ENCODE measurements around the gene SRSF9. TPM values are rescaled to one million over a fixed set of nuclear protein-coding genes. Genes with fewer than 3 reads are reported as not detected.

The SRSF9 gene
- total and polyA plus RNA-seq, 2 donors (not counting 1 experiment from before 2014, with no cell fraction given): 96.3 to 157 TPM

GRCh38 chr12:120508537-120508936, 39.0 kb upstream of the SRSF9 start:
- H3K4me2 ChIP-seq (replicated peaks; ENCODE audit: low read depth, low read length, poor library complexity, severe bottlenecking): no peak overlapping the region
- CTCF ChIA-PET: interaction anchor here (0.9 kb wide), 1 partner anchor 191 kb away, joined by 4 read pairs; no protein-coding TSS in a partner anchor
- Mint-ChIP-seq H3K27me3 (no peaks in the 10 kb centered on the region), H3K4me1 (no peaks in the 10 kb centered on the region), H3K9me3 (ENCODE audit: insufficient read depth) (no peaks in the 10 kb centered on the region), H3K27ac (no peak overlapping the region), H3K4me3 (no peak overlapping the region)
- no peaks in the 10 kb centered on the region for H3K9me3 ChIP-seq (ENCODE audit: control extremely low read depth in 1 of 3, control insufficient read depth in 2 of 3, insufficient read depth in 1 of 3, low read length in 2 of 3)
- no peaks in the 10 kb centered on the region for H3K27me3 ChIP-seq (replicated peaks in 1 of 4; ENCODE audit: control extremely low read depth in 1 of 4, control insufficient read depth in 3 of 4, insufficient read depth in 4 of 4, low read length in 3 of 4)
- no peak overlapping the region for H2AFZ ChIP-seq (ENCODE audit: insufficient read depth, low read depth, low read length, poor library complexity, severe bottlenecking)
- DNase-seq (no peak), ATAC-seq (ENCODE audit: low read depth) (no peak)
- intact Hi-C loops (cut with micrococcal nuclease): no loop called here
- H3K27ac ChIP-seq (ENCODE audit: low read length in 2 of 2): no peak overlapping the region
- H3K79me2 ChIP-seq (ENCODE audit: control insufficient read depth, insufficient read depth, low read length): peaks cover 5% of the 10 kb centered on the region
- H3K36me3 ChIP-seq (replicated peaks in 1 of 2; ENCODE audit: control extremely low read depth in 1 of 2, control insufficient read depth in 1 of 2, extremely low read depth in 1 of 2, insufficient read depth in 2 of 2, low read length in 1 of 2): peaks cover 3 to 48% of the 10 kb centered on the region in 2 experiments
- no peak for TF ChIP-seq EZH2 (IDR thresholded peaks at IDR 0.05; ENCODE audit: borderline replicate concordance, insufficient read depth, low read depth, low read length, poor library complexity, severe bottlenecking)
- TF ChIP-seq, protein P1, sequence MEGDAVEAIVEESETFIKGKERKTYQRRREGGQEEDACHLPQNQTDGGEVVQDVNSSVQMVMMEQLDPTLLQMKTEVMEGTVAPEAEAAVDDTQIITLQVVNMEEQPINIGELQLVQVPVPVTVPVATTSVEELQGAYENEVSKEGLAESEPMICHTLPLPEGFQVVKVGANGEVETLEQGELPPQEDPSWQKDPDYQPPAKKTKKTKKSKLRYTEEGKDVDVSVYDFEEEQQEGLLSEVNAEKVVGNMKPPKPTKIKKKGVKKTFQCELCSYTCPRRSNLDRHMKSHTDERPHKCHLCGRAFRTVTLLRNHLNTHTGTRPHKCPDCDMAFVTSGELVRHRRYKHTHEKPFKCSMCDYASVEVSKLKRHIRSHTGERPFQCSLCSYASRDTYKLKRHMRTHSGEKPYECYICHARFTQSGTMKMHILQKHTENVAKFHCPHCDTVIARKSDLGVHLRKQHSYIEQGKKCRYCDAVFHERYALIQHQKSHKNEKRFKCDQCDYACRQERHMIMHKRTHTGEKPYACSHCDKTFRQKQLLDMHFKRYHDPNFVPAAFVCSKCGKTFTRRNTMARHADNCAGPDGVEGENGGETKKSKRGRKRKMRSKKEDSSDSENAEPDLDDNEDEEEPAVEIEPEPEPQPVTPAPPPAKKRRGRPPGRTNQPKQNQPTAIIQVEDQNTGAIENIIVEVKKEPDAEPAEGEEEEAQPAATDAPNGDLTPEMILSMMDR (IDR thresholded peaks at IDR 0.05): no peak
- H3K9ac ChIP-seq (ENCODE audit: low read length): no peak overlapping the region
- no peaks in the 10 kb centered on the region for H4K20me1 ChIP-seq (ENCODE audit: control insufficient read depth, insufficient read depth, low read length, poor library complexity, severe bottlenecking)
- H3K4me1 ChIP-seq (ENCODE audit: control insufficient read depth in 2 of 2, insufficient read depth in 2 of 2, low read length in 2 of 2): no peaks in the 10 kb centered on the region
- 93% methylated on average over 6 of the region's 8 CpGs for WGBS (ENCODE audit: insufficient coverage)
- POLR2A ChIA-PET: interaction anchor here (0.6 kb wide), 1 partner anchor 19 kb away, joined by 9 read pairs; no protein-coding TSS in a partner anchor
- no peak overlapping the region for H3K4me3 ChIP-seq (ENCODE audit: control extremely low read depth in 1 of 5, extremely low read depth in 1 of 5, insufficient read depth in 1 of 5, low read depth in 2 of 5, low read length in 4 of 5)

DNA sequence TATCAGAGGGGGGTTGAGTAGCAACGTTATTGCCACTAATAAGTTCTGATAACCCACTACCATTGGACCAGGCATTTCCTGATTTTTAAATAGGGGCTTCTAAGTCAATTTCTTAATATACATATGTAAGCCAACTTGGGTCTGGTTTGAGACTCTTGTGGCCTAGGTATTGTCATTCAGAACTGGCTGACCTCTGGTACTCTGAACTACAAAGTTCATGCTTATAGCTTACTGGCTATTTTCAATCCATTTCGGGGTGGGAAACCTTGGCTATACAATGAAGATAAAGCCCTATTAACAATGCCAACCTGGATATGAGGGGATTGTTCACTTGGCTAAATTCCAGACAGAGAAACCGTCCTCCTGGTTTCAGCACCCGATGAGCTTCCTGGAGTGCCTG, 35.0 kb upstream of the SRSF9 start:
- Histone ChIP-seq H3K36me3 (replicated peaks in 1 of 2; ENCODE audit: control extremely low read depth in 1 of 2, control insufficient read depth in 1 of 2, extremely low read depth in 1 of 2, insufficient read depth in 2 of 2, low read length in 1 of 2) (peaks cover 1 to 37% of the 10 kb centered on the region in 2 experiments), H3K9ac (ENCODE audit: low read length) (no peak overlapping the region), H3K4me2 (replicated peaks; ENCODE audit: low read depth, low read length, poor library complexity, severe bottlenecking) (no peak overlapping the region), H3K9me3 (ENCODE audit: control extremely low read depth in 1 of 3, control insufficient read depth in 2 of 3, insufficient read depth in 1 of 3, low read length in 2 of 3) (no peaks in the 10 kb centered on the region), H4K20me1 (ENCODE audit: control insufficient read depth, insufficient read depth, low read length, poor library complexity, severe bottlenecking) (no peaks in the 10 kb centered on the region), H3K4me1 (ENCODE audit: control insufficient read depth in 2 of 2, insufficient read depth in 2 of 2, low read length in 2 of 2) (no peaks in the 10 kb centered on the region), H3K4me3 (ENCODE audit: control extremely low read depth in 1 of 5, extremely low read depth in 1 of 5, insufficient read depth in 1 of 5, low read depth in 2 of 5, low read length in 4 of 5) (no peak overlapping the region), H3K27ac (ENCODE audit: low read length in 2 of 2) (no peak overlapping the region), H3K27me3 (replicated peaks in 1 of 4; ENCODE audit: control extremely low read depth in 1 of 4, control insufficient read depth in 3 of 4, insufficient read depth in 4 of 4, low read length in 3 of 4) (no peaks in the 10 kb centered on the region), H3K79me2 (ENCODE audit: control insufficient read depth, insufficient read depth, low read length) (peaks cover 5% of the 10 kb centered on the region), H2AFZ (ENCODE audit: insufficient read depth, low read depth, low read length, poor library complexity, severe bottlenecking) (no peak overlapping the region)
- Mint-ChIP-seq H3K27ac (no peak overlapping the region), H3K4me1 (no peaks in the 10 kb centered on the region), H3K27me3 (no peaks in the 10 kb centered on the region), H3K9me3 (ENCODE audit: insufficient read depth) (no peaks in the 10 kb centered on the region), H3K4me3 (no peak overlapping the region)
- DNase-seq (no peak), ATAC-seq (ENCODE audit: low read depth) (no peak)
- WGBS (ENCODE audit: insufficient coverage): 100% methylated on average over 2 of the region's 4 CpGs
- ChIA-PET CTCF (interaction anchor here (0.7 kb wide), 1 partner anchor 36 kb away, joined by 3 read pairs; no protein-coding TSS in a partner anchor), POLR2A (no interaction called here)
- no peak for TF ChIP-seq EZH2 (IDR thresholded peaks at IDR 0.05; ENCODE audit: borderline replicate concordance, insufficient read depth, low read depth, low read length, poor library complexity, severe bottlenecking)
- TF ChIP-seq, protein P1 (IDR thresholded peaks at IDR 0.05): no peak
- intact Hi-C loops (cut with micrococcal nuclease): no loop called here
